ENCODE data around the gene C19orf67. TPM values are rescaled to one million over a fixed set of nuclear protein-coding genes. Genes with fewer than 3 reads are reported as not detected.

The C19orf67 gene
- total RNA-seq, 1 experiment from 2014 or later = not detected

GRCh38 chr19:14033946-14034345 lies 51.6 kb downstream of the C19orf67 start:
- Histone ChIP-seq H3K9me2 (replicated peaks; ENCODE audit: low read length) (no peaks in the 10 kb centered on the region), H3K27me3 (ENCODE audit: low read length) (no peaks in the 10 kb centered on the region), H3K4me2 (ENCODE audit: low read length) (no peak overlapping the region), H3K4me3 (ENCODE audit: low read length) (no peak overlapping the region), H4K20me1 (ENCODE audit: low read length) (no peaks in the 10 kb centered on the region), H3K36me3 (ENCODE audit: low read depth, low read length) (no peaks in the 10 kb centered on the region), H3K9me3 (ENCODE audit: low read length) (no peaks in the 10 kb centered on the region), H3K4me1 (ENCODE audit: insufficient read depth, low read length) (no peaks in the 10 kb centered on the region), H3K79me2 (ENCODE audit: low read length) (no peaks in the 10 kb centered on the region), H3K9ac (ENCODE audit: low read length) (no peak overlapping the region), H3K27ac (ENCODE audit: low read length) (no peak overlapping the region), H2AFZ (ENCODE audit: low read length) (no peak overlapping the region), H3F3A (ENCODE audit: low read length, unreplicated experiment) (no peaks in the 10 kb centered on the region)
- TSS peak; percentile 32 for BruUV-seq (replicated peaks)
- TF ChIP-seq EZH2phosphoT487 (IDR thresholded peaks at IDR 0.05; ENCODE audit: borderline replicate concordance, low read length) = no peak
- no peak for TF ChIP-seq CTCF (conservative IDR thresholded peaks at IDR 0.05; ENCODE audit: low read depth, low read length)
- no peak for TF ChIP-seq EZH2 (IDR thresholded peaks at IDR 0.05; ENCODE audit: low read length, unreplicated experiment)
- ATAC-seq (no peak), DNase-seq (no peak)
- CTCF ChIA-PET = no interaction called here
- POLR2A ChIA-PET (ENCODE audit: unreplicated experiment) = no interaction called here
- intact Hi-C loops (cut with micrococcal nuclease) = loop anchor here (2.0 kb wide), 1 partner anchor 153 kb away; no protein-coding TSS in a partner anchor

GRCh38 chr19:14031719-14032480 lies 53.7 kb downstream of the C19orf67 start, which contains the start of gene IL27RA:
Gene IL27RA, plus strand, starts transcription at chr19:14031762. Its CDS starts 111 bp downstream, at chr19:14031873.
- Histone ChIP-seq H3K4me2 (ENCODE audit: low read length) (peak within 1 kb of the TSS; percentile 97), H3K79me2 (ENCODE audit: low read length) (no peaks in the 10 kb centered on the region), H3K27me3 (ENCODE audit: low read length) (no peaks in the 10 kb centered on the region), H2AFZ (ENCODE audit: low read length) (peak within 1 kb of the TSS; percentile 96), H3K9ac (ENCODE audit: low read length) (peak within 1 kb of the TSS; percentile 64), H3K9me3 (ENCODE audit: low read length) (no peaks in the 10 kb centered on the region), H3K4me1 (ENCODE audit: insufficient read depth, low read length) (no peaks in the 10 kb centered on the region), H4K20me1 (ENCODE audit: low read length) (no peaks in the 10 kb centered on the region), H3K9me2 (replicated peaks; ENCODE audit: low read length) (no peaks in the 10 kb centered on the region), H3K36me3 (ENCODE audit: low read depth, low read length) (no peaks in the 10 kb centered on the region), H3K4me3 (ENCODE audit: low read length) (peak within 1 kb of the TSS; percentile 83), H3F3A (ENCODE audit: low read length, unreplicated experiment) (no peaks in the 10 kb centered on the region), H3K27ac (ENCODE audit: low read length) (no peak within 1 kb of the TSS)
- ChIA-PET CTCF (interaction anchor here (0.6 to 1.1 kb wide), 8 partner anchors 26 to 166 kb away, joined by 3 to 14 read pairs (median 3); partner anchors contain the start of genes ASF1B, DCAF15 and RFX1), POLR2A (ENCODE audit: unreplicated experiment) (interaction anchor here (0.5 to 0.6 kb wide), 2 partner anchors 50 to 80 kb away, joined by 4 to 5 read pairs; partner anchors contain the start of gene DCAF15)
- intact Hi-C loops (cut with micrococcal nuclease) = loop anchor here (2.0 kb wide), 1 partner anchor 151 kb away; no protein-coding TSS in a partner anchor
- TF ChIP-seq CTCF (conservative IDR thresholded peaks at IDR 0.05; ENCODE audit: low read depth, low read length) = peak; percentile 74
- no peak for TF ChIP-seq EZH2phosphoT487 (IDR thresholded peaks at IDR 0.05; ENCODE audit: borderline replicate concordance, low read length)
- ATAC-seq (peak; percentile 80), DNase-seq (peak; percentile 63)
- BruUV-seq (replicated peaks) = TSS peak; percentile 35

Other genes starting within 250 kb of the C19orf67 start
- gene NANOS3, start 208.6 kb downstream of the C19orf67 start, total RNA-seq (2014; rRNA removed) = 1.7 TPM in 1 of 2 replicates, not detected in the other
- 5.4 and 6.0 TPM in 2 replicates for gene BRME1, start 179.7 kb downstream of the C19orf67 start, total RNA-seq (2014; rRNA removed)
- 67.7 and 102 TPM in 2 replicates for gene CC2D1A, start 179.6 kb downstream of the C19orf67 start, total RNA-seq (2014; rRNA removed)
- 0.92 TPM in 1 of 2 replicates, not detected in the other for gene PODNL1, start 147.4 kb downstream of the C19orf67 start, total RNA-seq (2014; rRNA removed)
- gene DCAF15, start 133.3 kb downstream of the C19orf67 start, total RNA-seq (2014; rRNA removed) = 50.8 and 85.2 TPM in 2 replicates
- gene RFX1, start 79.5 kb downstream of the C19orf67 start, total RNA-seq (2014; rRNA removed) = 7.5 and 9.2 TPM in 2 replicates
- gene RLN3, start 57.6 kb downstream of the C19orf67 start, total RNA-seq (2014; rRNA removed) = not detected in 2 replicates
- gene IL27RA, start 54.0 kb downstream of the C19orf67 start, total RNA-seq (2014; rRNA removed) = 14.2 and 14.7 TPM in 2 replicates
- 2.3 and 4.8 TPM in 2 replicates for gene PALM3, start 23.7 kb downstream of the C19orf67 start, total RNA-seq (2014; rRNA removed)
- 6.1 and 7.8 TPM in 2 replicates for gene MISP3, start 13.0 kb downstream of the C19orf67 start, total RNA-seq (2014; rRNA removed)
- 62.2 and 90.5 TPM in 2 replicates for gene SAMD1, start 5.0 kb upstream of the C19orf67 start, total RNA-seq (2014; rRNA removed)
- gene PRKACA, start 32.0 kb upstream of the C19orf67 start, total RNA-seq (2014; rRNA removed) = 50.2 and 72.9 TPM in 2 replicates
- gene ASF1B, start 50.8 kb upstream of the C19orf67 start, total RNA-seq (2014; rRNA removed) = 71.2 and 84.7 TPM in 2 replicates
- gene ADGRL1, start 120.4 kb upstream of the C19orf67 start, total RNA-seq (2014; rRNA removed) = 37.2 and 39.3 TPM in 2 replicates